Measurements from ENCODE around the gene AACS. TPM values are rescaled to one million over a fixed set of nuclear protein-coding genes. Genes with fewer than 3 reads are reported as not detected.
A peak's percentile ranks its signal among the peaks of the same experiment; 100 is the strongest.

AACS gene
- total and polyA plus RNA-seq, 2 of the 13 experiments (the other 11 are each of a cell fraction or from before 2014, with no cell fraction given), result 23.3 to 28.8 TPM

- TF ChIP-seq PAXIP1 (CRISPR knock-in tag; conservative IDR thresholded peaks at IDR 0.05), result peak; percentile 89
- peak; percentile 16; the same call in 1 of the 2 replicates for TF ChIP-seq SP5 (CRISPR knock-in tag; IDR thresholded peaks at IDR 0.05; ENCODE audit: borderline replicate concordance, low read depth)
- TF ChIP-seq NFKBIZ (CRISPR knock-in tag; IDR thresholded peaks at IDR 0.05), result no peak
- no peak for TF ChIP-seq ARHGAP35 (CRISPR knock-in tag; IDR thresholded peaks at IDR 0.05; ENCODE audit: borderline replicate concordance)
- no peak for TF ChIP-seq NKX3-1 (CRISPR knock-in tag; IDR thresholded peaks at IDR 0.05)
- TF ChIP-seq ZBTB25 (CRISPR knock-in tag; IDR thresholded peaks at IDR 0.05), result no peak
- TF ChIP-seq MTA3 (CRISPR knock-in tag; IDR thresholded peaks at IDR 0.05), result no peak
- no peak for TF ChIP-seq ZNF235 (CRISPR knock-in tag; IDR thresholded peaks at IDR 0.05; ENCODE audit: borderline replicate concordance)
- no peak for TF ChIP-seq ZNF878 (CRISPR knock-in tag; IDR thresholded peaks at IDR 0.05)
- TF ChIP-seq MEF2D (CRISPR knock-in tag; IDR thresholded peaks at IDR 0.05), result peak; percentile 66; the same call in 1 of the 2 replicates
- TF ChIP-seq ZBTB33 (CRISPR knock-in tag; IDR thresholded peaks at IDR 0.05), result peak; percentile 7; the same call in 1 of the 2 replicates
- TF ChIP-seq ZC3H13 (CRISPR knock-in tag; IDR thresholded peaks at IDR 0.05), result 0 out of 2 replicates have a peak, but pooled peaks have one; percentile 63
- no peak for TF ChIP-seq RBM39 (IDR thresholded peaks at IDR 0.05; ENCODE audit: low read depth, low read length, poor library complexity, severe bottlenecking)
- peak; percentile 39; the same call in 1 of the 2 replicates for TF ChIP-seq ZBTB7A (CRISPR knock-in tag; IDR thresholded peaks at IDR 0.05)
- TF ChIP-seq TSC22D2 (CRISPR knock-in tag; IDR thresholded peaks at IDR 0.05; ENCODE audit: borderline replicate concordance), result no peak
- TF ChIP-seq, protein P1, sequence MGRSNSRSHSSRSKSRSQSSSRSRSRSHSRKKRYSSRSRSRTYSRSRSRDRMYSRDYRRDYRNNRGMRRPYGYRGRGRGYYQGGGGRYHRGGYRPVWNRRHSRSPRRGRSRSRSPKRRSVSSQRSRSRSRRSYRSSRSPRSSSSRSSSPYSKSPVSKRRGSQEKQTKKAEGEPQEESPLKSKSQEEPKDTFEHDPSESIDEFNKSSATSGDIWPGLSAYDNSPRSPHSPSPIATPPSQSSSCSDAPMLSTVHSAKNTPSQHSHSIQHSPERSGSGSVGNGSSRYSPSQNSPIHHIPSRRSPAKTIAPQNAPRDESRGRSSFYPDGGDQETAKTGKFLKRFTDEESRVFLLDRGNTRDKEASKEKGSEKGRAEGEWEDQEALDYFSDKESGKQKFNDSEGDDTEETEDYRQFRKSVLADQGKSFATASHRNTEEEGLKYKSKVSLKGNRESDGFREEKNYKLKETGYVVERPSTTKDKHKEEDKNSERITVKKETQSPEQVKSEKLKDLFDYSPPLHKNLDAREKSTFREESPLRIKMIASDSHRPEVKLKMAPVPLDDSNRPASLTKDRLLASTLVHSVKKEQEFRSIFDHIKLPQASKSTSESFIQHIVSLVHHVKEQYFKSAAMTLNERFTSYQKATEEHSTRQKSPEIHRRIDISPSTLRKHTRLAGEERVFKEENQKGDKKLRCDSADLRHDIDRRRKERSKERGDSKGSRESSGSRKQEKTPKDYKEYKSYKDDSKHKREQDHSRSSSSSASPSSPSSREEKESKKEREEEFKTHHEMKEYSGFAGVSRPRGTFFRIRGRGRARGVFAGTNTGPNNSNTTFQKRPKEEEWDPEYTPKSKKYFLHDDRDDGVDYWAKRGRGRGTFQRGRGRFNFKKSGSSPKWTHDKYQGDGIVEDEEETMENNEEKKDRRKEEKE (IDR thresholded peaks at IDR 0.05), result no peak
- TF ChIP-seq ZNF335 (CRISPR knock-in tag; IDR thresholded peaks at IDR 0.05), result no peak
- TF ChIP-seq, protein P2, sequence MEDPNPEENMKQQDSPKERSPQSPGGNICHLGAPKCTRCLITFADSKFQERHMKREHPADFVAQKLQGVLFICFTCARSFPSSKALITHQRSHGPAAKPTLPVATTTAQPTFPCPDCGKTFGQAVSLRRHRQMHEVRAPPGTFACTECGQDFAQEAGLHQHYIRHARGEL (CRISPR knock-in tag; IDR thresholded peaks at IDR 0.05), result no peak
- no peak for TF ChIP-seq PHB2 (IDR thresholded peaks at IDR 0.05; ENCODE audit: partially characterized antibody)
These were observed 27.8 kb downstream of the AACS start (continued) for GRCh38 chr12:125092872-125093680.
